H1 (cell line): ENCODE results near the gene ZNF526. TPM values are rescaled to one million over a fixed set of nuclear protein-coding genes. Genes with fewer than 3 reads are reported as not detected.

Experiments used
- CTCF ChIA-PET: fragments of 300-600 bp; sonication (Branson Sonifier 250); formaldehyde crosslinking; loops from one replicate; lab custom pipeline; 2021; ENCODE audit not compliant: partially characterized antibody; lab: Charles Lee
- POLR2A ChIA-PET: fragments of 300-600 bp; sonication (Branson Sonifier 250); formaldehyde crosslinking; loops from one replicate; lab custom pipeline; 2021; ENCODE audit warnings: inconsistent platforms; ENCODE audit not compliant: partially characterized antibody; lab: Charles Lee
- DNase-seq, 2 experiments: peaks; one replicate each; pipeline versions ENCODE4 v3.0.0 to v3.0.0-alpha.2; 2010 to 2022; ENCODE audit warnings: low spot score in 2 of 2, low read depth in 1 of 2, mixed read lengths in 1 of 2
- FAIRE-seq: peaks from 2 replicates; lab custom pipeline; 2011; peaks lifted over from hg19 to GRCh38; lab: Jason Lieb, UNC
- H2AFZ ChIP-seq: 2 replicates; pipeline ENCODE4 v1.8.1; 2012; ENCODE audit warnings: low read length, inconsistent platforms
- H2AK5ac ChIP-seq: 2 replicates; pipeline ENCODE4 v1.6.1; 2013; ENCODE audit warnings: low read depth, low read length
- H2BK120ac ChIP-seq: replicated peaks from 2 replicates; pipeline ENCODE3; 2013; ENCODE audit warnings: low read depth, low read length, inconsistent platforms
- H2BK12ac ChIP-seq: 2 replicates; pipeline ENCODE4 v1.6.1; 2013; ENCODE audit warnings: low read depth, low read length
- H2BK15ac ChIP-seq: 2 replicates; pipeline ENCODE4 v1.6.1; 2013; ENCODE audit warnings: low read length
- H2BK20ac ChIP-seq: 2 replicates; pipeline ENCODE4 v1.6.1; 2013; ENCODE audit warnings: low read length
- H2BK5ac ChIP-seq: 2 replicates; pipeline ENCODE4 v1.6.1; 2013; ENCODE audit warnings: low read depth, low read length
- H3K14ac ChIP-seq: 2 replicates; pipeline ENCODE4 v1.6.1; 2013; ENCODE audit warnings: inconsistent platforms; ENCODE audit not compliant: insufficient read length
- H3K18ac ChIP-seq: 2 replicates; pipeline ENCODE4 v1.6.1; 2013; ENCODE audit warnings: low read length; ENCODE audit errors: extremely low read depth
- H3K23ac ChIP-seq: 2 replicates; pipeline ENCODE4 v1.6.1; 2013; ENCODE audit warnings: inconsistent platforms; ENCODE audit not compliant: insufficient read length
- H3K23me2 ChIP-seq: 2 replicates; pipeline ENCODE4 v1.6.1; 2013; ENCODE audit warnings: low read depth, low read length
- H3K27ac ChIP-seq: 2 replicates; pipeline ENCODE4 v1.6.1; 2011; ENCODE audit warnings: low read depth, low read length, inconsistent platforms
- H3K27me3 ChIP-seq, 4 experiments: replicated peaks in 1 of 4; 1 replicate in 1 of 4; 2 replicates in 3 of 4; pipeline versions ENCODE4 v1.6.1 to v1.8.1; 2011 to 2013; ENCODE audit warnings: low read length in 3 of 4, mild to moderate bottlenecking in 3 of 4, inconsistent platforms in 2 of 4, mixed read lengths in 2 of 4, moderate library complexity in 1 of 4; ENCODE audit not compliant: control insufficient read depth in 3 of 4, insufficient read depth in 3 of 4; ENCODE audit errors: extremely low read depth in 1 of 4
- H3K36me3 ChIP-seq, 4 experiments: 2 replicates each; pipeline versions ENCODE4 v1.6.1 to v1.8.1; 2011 to 2013; ENCODE audit warnings: mild to moderate bottlenecking in 4 of 4, low read length in 3 of 4, moderate library complexity in 2 of 4, control low read depth in 1 of 4, inconsistent platforms in 1 of 4; ENCODE audit not compliant: insufficient read depth in 4 of 4, control insufficient read depth in 2 of 4
- H3K4ac ChIP-seq: replicated peaks from 2 replicates; pipeline ENCODE3; 2013; ENCODE audit warnings: low read length, low read depth, mixed read lengths, inconsistent platforms; ENCODE audit not compliant: insufficient read length
- H3K4me1 ChIP-seq, 4 experiments: replicated peaks in 1 of 4; 1 replicate in 1 of 4; 2 replicates in 3 of 4; pipeline versions ENCODE4 v1.6.1 to v1.8.1; 2011 to 2013; ENCODE audit warnings: low read length in 3 of 4, inconsistent platforms in 2 of 4, mixed read lengths in 1 of 4; ENCODE audit not compliant: insufficient read depth in 4 of 4, control insufficient read depth in 3 of 4
- H3K4me2 ChIP-seq, 2 experiments: 2 replicates each; pipeline versions ENCODE4 v1.6.1 to v1.8.1; 2011 to 2013; ENCODE audit warnings: low read depth in 2 of 2, low read length in 2 of 2, control low read depth in 1 of 2, inconsistent platforms in 1 of 2, mild to moderate bottlenecking in 1 of 2; ENCODE audit not compliant: insufficient read depth in 1 of 2
- H3K4me3 ChIP-seq, 4 experiments: fragments of 200-600, 300-600 bp in 1 of 4; sonication (generic), shearing (Covaris generic), sonication (Bioruptor Twin) in 1 of 4; 2 replicates each; pipeline versions ENCODE4 v1.5.1 to v1.8.1; 2011 to 2016; ENCODE audit warnings: low read length in 4 of 4, low read depth in 3 of 4, control low read depth in 2 of 4, inconsistent platforms in 2 of 4, mild to moderate bottlenecking in 2 of 4, mixed read lengths in 1 of 4, moderate library complexity in 1 of 4; ENCODE audit not compliant: insufficient read depth in 2 of 4; ENCODE audit errors: extremely low read depth in 1 of 4
- H3K56ac ChIP-seq: replicated peaks from 2 replicates; pipeline ENCODE3; 2013; ENCODE audit warnings: low read depth, mild to moderate bottlenecking, mixed read lengths, low read length, inconsistent platforms; ENCODE audit not compliant: insufficient read length
- H3K79me1 ChIP-seq: 2 replicates; pipeline ENCODE4 v1.6.1; 2013; ENCODE audit warnings: low read depth, low read length, control low read depth
- H3K79me2 ChIP-seq, 2 experiments: 2 replicates each; pipeline versions ENCODE4 v1.6.1 to v1.8.1; 2012 to 2013; ENCODE audit warnings: low read length in 2 of 2, mild to moderate bottlenecking in 2 of 2, inconsistent platforms in 1 of 2; ENCODE audit not compliant: insufficient read depth in 2 of 2, control insufficient read depth in 1 of 2
- H3K9ac ChIP-seq, 4 experiments: replicated peaks in 1 of 4; 1 replicate in 1 of 4; 2 replicates in 3 of 4; pipeline versions ENCODE4 v1.6.1 to v1.8.1; 2011 to 2013; ENCODE audit warnings: low read depth in 3 of 4, low read length in 3 of 4, control low read depth in 2 of 4, mild to moderate bottlenecking in 2 of 4, moderate library complexity in 2 of 4, inconsistent platforms in 1 of 4; ENCODE audit errors: extremely low read depth in 1 of 4
- H3K9me3 ChIP-seq, 2 experiments: 2 replicates each; pipeline versions ENCODE4 v1.6.1 to v1.8.1; 2012 to 2013; ENCODE audit warnings: mild to moderate bottlenecking in 2 of 2, moderate library complexity in 2 of 2, control low read depth in 1 of 2, inconsistent platforms in 1 of 2, low read depth in 1 of 2, low read length in 1 of 2, mixed read lengths in 1 of 2; ENCODE audit not compliant: insufficient read depth in 2 of 2
- H4K20me1 ChIP-seq, 2 experiments: replicated peaks in 1 of 2; 2 replicates each; pipeline versions ENCODE3 to v1.8.1; 2011 to 2013; ENCODE audit warnings: inconsistent platforms in 2 of 2, low read length in 2 of 2, mild to moderate bottlenecking in 1 of 2; ENCODE audit not compliant: insufficient read depth in 2 of 2, control insufficient read depth in 1 of 2
- H4K5ac ChIP-seq: 2 replicates; pipeline ENCODE4 v1.6.1; 2013; ENCODE audit warnings: low read length, low read depth, mixed read lengths, inconsistent platforms; ENCODE audit not compliant: insufficient read length
- H4K8ac ChIP-seq: 2 replicates; pipeline ENCODE4 v1.8.0; 2013; ENCODE audit warnings: mild to moderate bottlenecking, moderate library complexity, low read length, inconsistent platforms; ENCODE audit not compliant: insufficient read depth; ENCODE audit errors: extremely low read depth
- H4K91ac ChIP-seq: replicated peaks from 2 replicates; pipeline ENCODE3; 2013; ENCODE audit warnings: low read length, mixed read lengths, inconsistent platforms; ENCODE audit not compliant: insufficient read length
- ATF2 ChIP-seq: IDR thresholded peaks from 2 replicates; pipeline ENCODE4 v1.6.1; 2012; ENCODE audit warnings: low read length, inconsistent platforms
- CREB1 ChIP-seq: IDR thresholded peaks from 2 replicates; pipeline ENCODE4 v1.6.1; 2012; ENCODE audit warnings: inconsistent platforms
- HDAC2 ChIP-seq, 2 experiments: fragments of 300-600 bp in 1 of 2; sonication (generic) in 1 of 2; IDR thresholded peaks; 2 replicates each; pipeline ENCODE4 v1.6.1; 2011 to 2012; ENCODE audit warnings: low read depth in 2 of 2, low read length in 2 of 2, mild to moderate bottlenecking in 2 of 2, moderate library complexity in 2 of 2, borderline replicate concordance in 1 of 2, inconsistent platforms in 1 of 2
- SIN3A ChIP-seq, 2 experiments: IDR thresholded peaks in 1 of 2; conservative IDR thresholded peaks in 1 of 2; 2 replicates each; pipeline ENCODE4 v1.6.1; 2011 to 2012; ENCODE audit warnings: low read length in 2 of 2, improper control_type of control experiment in 1 of 2, low read depth in 1 of 2, mild to moderate bottlenecking in 1 of 2
- SP1 ChIP-seq: IDR thresholded peaks from 2 replicates; pipeline ENCODE4 v1.6.1; 2011; ENCODE audit warnings: low read depth, low read length
- TAF7 ChIP-seq: optimal IDR thresholded peaks from 2 replicates; pipeline ENCODE3; 2011; ENCODE audit warnings: low read depth, mild to moderate bottlenecking, inconsistent platforms, low read length, moderate library complexity, borderline replicate concordance
- USF2 ChIP-seq: IDR thresholded peaks from 2 replicates; pipeline ENCODE4 v1.6.1; 2011; ENCODE audit warnings: low read length, improper control_type of control experiment
- WGBS, 2 experiments: shearing (Covaris generic) in 1 of 2; methylation state at CpG; one replicate each; pipeline versions ENCODE4 v1.1.6 to v1.1.7; 2013 to 2015; ENCODE audit warnings: low lambda C conversion rate in 2 of 2, mixed read lengths in 2 of 2, inconsistent platforms in 1 of 2, low coverage in 1 of 2, missing lambda C conversion rate in 1 of 2; ENCODE audit not compliant: insufficient replicate concordance in 2 of 2, insufficient coverage in 1 of 2, insufficient read length in 1 of 2; ENCODE audit errors: extremely low coverage in 1 of 2, missing lambda C conversion rate in 1 of 2; 5-methylcytosine and 5-hydroxymethylcytosine counted together
- polyA plus RNA-seq, 7 experiments: library from polyadenylated mRNA; depleted of rRNA in 3 of 7; stranded (reverse) in 5 of 7; unstranded in 2 of 7; fragments of >200 nt in 5 of 7; fragments of 200-250 nt in 2 of 7; gene quantifications; 1 replicate in 5 of 7; 2 replicates in 1 of 7; 4 replicates in 1 of 7; pipeline versions ENCODE4 v1.2.1 to v1.2.3, GENCODE V29; 2011 to 2013; ENCODE audit warnings: missing spikeins in 2 of 7, mixed read lengths in 2 of 7
- total RNA-seq: library from RNA; stranded (reverse); fragmentation: NEBNext Ultra II Directional; extraction: Animal tissue kit (Norgen Biotek cat#: 25700); gene quantifications from 2 replicates; pipeline ENCODE4 v1.2.1, GENCODE V29; 2021

Gene ZNF526
- total and polyA plus RNA-seq, 2 of the 8 experiments (the other 6 are each of a cell fraction or from before 2014, with no cell fraction given), result 8.4 to 14.1 TPM

- H3K9ac ChIP-seq, result peak overlapping the region in 1 of 4 experiments; percentile 57; a peak in 3 of 7 replicates
- peaks cover 0 to 9% of the 10 kb centered on the region in 2 experiments; a peak in 1 of 4 replicates for H3K79me2 ChIP-seq
- H3K4me1 ChIP-seq, result peaks cover 2 to 21% (median 10%) of the 10 kb centered on the region in 4 experiments
- no peak overlapping the region for H3K14ac ChIP-seq
- peaks cover 5% of the 10 kb centered on the region for H3K79me1 ChIP-seq
- H2BK12ac ChIP-seq, result peak overlapping the region; percentile 27; the same call in 1 of the 2 replicates
- no peaks in the 10 kb centered on the region for H3K9me3 ChIP-seq
- H3K27ac ChIP-seq, result no peak overlapping the region
- H2BK20ac ChIP-seq, result no peak overlapping the region
- H2AFZ ChIP-seq, result no peak overlapping the region
- peak overlapping the region; percentile 79 to 87 for H3K4me2 ChIP-seq
- H4K91ac ChIP-seq, result no peak overlapping the region
- no peak overlapping the region for H2BK120ac ChIP-seq
- H4K5ac ChIP-seq, result no peak overlapping the region
- ChIA-PET POLR2A (interaction anchor here (0.6 to 4.1 kb wide), 5 partner anchors 11 to 31 kb away, joined by 3 to 27 read pairs (median 4); no protein-coding TSS in a partner anchor), CTCF (interaction anchor here (0.8 to 3.1 kb wide), 8 partner anchors 10 to 27 kb away, joined by 3 to 17 read pairs (median 5); no protein-coding TSS in a partner anchor)
- H3K56ac ChIP-seq, result no peak overlapping the region
- no peak overlapping the region for H3K18ac ChIP-seq
- no peak overlapping the region for H3K4ac ChIP-seq
- H3K36me3 ChIP-seq, result peaks cover 0 to 15% (median 4%) of the 10 kb centered on the region in 4 experiments; a peak in 2 of 8 replicates
- H4K20me1 ChIP-seq, result peaks cover 0 to 5% of the 10 kb centered on the region in 2 experiments
- no peaks in the 10 kb centered on the region for H3K27me3 ChIP-seq
- no peak overlapping the region for H3K23ac ChIP-seq
- DNase-seq, result no peak
- FAIRE-seq, result no peak
- 76% methylated on average over 8 of the region's 10 CpGs; no CpG with 5 or more reads in 1 of the 2 experiments for WGBS, 2 experiments
- H2BK15ac ChIP-seq, result no peak overlapping the region
- peak overlapping the region; percentile 31 to 82 (median 61); a peak in 6 of 8 replicates for H3K4me3 ChIP-seq
- no peak overlapping the region for H2BK5ac ChIP-seq
- H2AK5ac ChIP-seq, result no peak overlapping the region
- H3K23me2 ChIP-seq, result peaks cover 10% of the 10 kb centered on the region; the same call in 1 of the 2 replicates
- no peak overlapping the region for H4K8ac ChIP-seq
- TF ChIP-seq CREB1, result no peak
- TF ChIP-seq SIN3A (conservative IDR thresholded peaks at IDR 0.05 in 1 of 2, IDR thresholded peaks at IDR 0.05 in 1 of 2; ENCODE audit: low read depth in 1 of 2, low read length in 2 of 2), result no peak
- TF ChIP-seq ATF2, result no peak
- TF ChIP-seq HDAC2 (IDR thresholded peaks at IDR 0.05; ENCODE audit: borderline replicate concordance in 1 of 2, low read depth in 2 of 2, low read length in 2 of 2), result no peak
- no peak for TF ChIP-seq TAF7
- TF ChIP-seq SP1, result no peak
- no peak for TF ChIP-seq USF2
Measured at GRCh38 chr19:42269478-42270345, 49.6 kb downstream of the ZNF526 start.
